Measurements from ENCODE around the gene SQSTM1.

Gene SQSTM1

DNA sequence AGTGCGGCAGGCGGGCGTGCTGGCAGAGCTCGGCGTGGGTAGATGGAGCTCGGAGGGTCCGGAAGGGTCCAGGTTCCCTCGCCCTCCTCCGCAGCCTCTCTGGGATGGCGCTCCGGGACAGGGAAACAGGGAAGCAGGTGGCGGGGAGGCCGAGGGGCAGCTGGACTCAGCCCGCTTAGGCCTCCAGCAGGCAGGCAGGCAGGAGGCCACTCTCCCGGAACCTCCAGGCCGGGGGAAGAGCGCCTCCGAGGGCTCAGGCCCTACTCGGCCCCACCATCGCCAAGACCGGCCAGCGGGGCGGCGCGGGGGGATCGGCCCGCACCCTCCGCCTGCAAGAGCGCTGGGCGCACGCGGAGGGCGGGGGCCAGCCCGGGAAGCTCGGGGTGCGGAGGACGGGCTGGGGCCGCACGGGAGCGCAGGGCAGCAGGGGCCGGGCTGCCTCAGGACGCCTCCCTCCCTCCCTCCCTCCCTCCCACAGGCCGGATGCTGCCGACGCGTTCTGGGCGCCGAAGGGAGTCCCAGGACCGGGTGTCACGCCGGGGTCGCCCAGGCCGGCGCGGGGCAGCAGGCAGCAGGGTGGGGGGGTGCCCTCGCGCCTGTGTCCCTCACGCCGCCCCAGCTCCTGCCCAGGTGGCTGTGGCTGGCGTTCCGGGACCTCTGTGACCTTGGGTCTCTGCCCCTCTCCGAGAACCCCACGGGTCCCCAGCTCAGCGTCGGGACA is 15.0 kb upstream of the SQSTM1 start:
- peaks cover 11% of the 10 kb centered on the region for H3K79me1 ChIP-seq (replicated peaks; ENCODE audit: low read length, poor library complexity, severe bottlenecking)
- peak overlapping the region; percentile 57 for H4K8ac ChIP-seq (ENCODE audit: low read length)
- H2BK120ac ChIP-seq (ENCODE audit: low read depth, low read length): peak overlapping the region; percentile 99
- peak overlapping the region; percentile 76 for H4K91ac ChIP-seq (ENCODE audit: low read length)
- H3K27ac ChIP-seq (ENCODE audit: low read length, poor library complexity, severe bottlenecking): peak overlapping the region; percentile 13
- no peaks in the 10 kb centered on the region for H3K9me3 ChIP-seq (ENCODE audit: control insufficient read depth, low read length)
- WGBS: 8% methylated on average over 43 of the region's 65 CpGs
- no peak overlapping the region for H2AFZ ChIP-seq (ENCODE audit: low read depth, low read length)
- H2BK15ac ChIP-seq (ENCODE audit: low read depth, poor library complexity, severe bottlenecking): peak overlapping the region; percentile 86
- DNase-seq: peak; percentile 42
- peak overlapping the region; percentile 77 to 96 for H3K4ac ChIP-seq (ENCODE audit: low read depth in 1 of 2, low read length in 2 of 2)
- H2AK5ac ChIP-seq (ENCODE audit: low read length, severe bottlenecking): no peak overlapping the region
- H3K27me3 ChIP-seq (ENCODE audit: control insufficient read depth in 1 of 2, insufficient read depth in 1 of 2, low read length in 2 of 2): no peaks in the 10 kb centered on the region
- H3K9ac ChIP-seq (ENCODE audit: low read length): peak overlapping the region; percentile 87
- peak overlapping the region; percentile 84 for H2BK5ac ChIP-seq (ENCODE audit: low read depth, low read length, poor library complexity, severe bottlenecking)
- peak overlapping the region; percentile 84 to 98 for H3K4me3 ChIP-seq (ENCODE audit: insufficient read depth in 1 of 2, low read depth in 1 of 2, low read length in 2 of 2)
- peak overlapping the region; percentile 55 to 85 for H2BK12ac ChIP-seq (ENCODE audit: low read length in 2 of 2)
- peak overlapping the region; percentile 92 to 98 for H3K18ac ChIP-seq (ENCODE audit: low read depth in 1 of 2, low read length in 2 of 2)
- no peak overlapping the region for H3K23ac ChIP-seq (ENCODE audit: low read length in 2 of 2)
- peaks cover 45% of the 10 kb centered on the region for H3K4me1 ChIP-seq (ENCODE audit: control insufficient read depth, insufficient read depth, low read depth, low read length)
- H3K4me2 ChIP-seq (ENCODE audit: low read length, poor library complexity, severe bottlenecking): peak overlapping the region; percentile 93
- H3K14ac ChIP-seq (ENCODE audit: low read length in 2 of 2): peak overlapping the region; percentile 92 to 97
- peaks cover 11 to 37% of the 10 kb centered on the region in 2 experiments for H3K36me3 ChIP-seq (ENCODE audit: control insufficient read depth in 1 of 2, insufficient read depth in 2 of 2, low read depth in 1 of 2, low read length in 2 of 2)

DNA sequence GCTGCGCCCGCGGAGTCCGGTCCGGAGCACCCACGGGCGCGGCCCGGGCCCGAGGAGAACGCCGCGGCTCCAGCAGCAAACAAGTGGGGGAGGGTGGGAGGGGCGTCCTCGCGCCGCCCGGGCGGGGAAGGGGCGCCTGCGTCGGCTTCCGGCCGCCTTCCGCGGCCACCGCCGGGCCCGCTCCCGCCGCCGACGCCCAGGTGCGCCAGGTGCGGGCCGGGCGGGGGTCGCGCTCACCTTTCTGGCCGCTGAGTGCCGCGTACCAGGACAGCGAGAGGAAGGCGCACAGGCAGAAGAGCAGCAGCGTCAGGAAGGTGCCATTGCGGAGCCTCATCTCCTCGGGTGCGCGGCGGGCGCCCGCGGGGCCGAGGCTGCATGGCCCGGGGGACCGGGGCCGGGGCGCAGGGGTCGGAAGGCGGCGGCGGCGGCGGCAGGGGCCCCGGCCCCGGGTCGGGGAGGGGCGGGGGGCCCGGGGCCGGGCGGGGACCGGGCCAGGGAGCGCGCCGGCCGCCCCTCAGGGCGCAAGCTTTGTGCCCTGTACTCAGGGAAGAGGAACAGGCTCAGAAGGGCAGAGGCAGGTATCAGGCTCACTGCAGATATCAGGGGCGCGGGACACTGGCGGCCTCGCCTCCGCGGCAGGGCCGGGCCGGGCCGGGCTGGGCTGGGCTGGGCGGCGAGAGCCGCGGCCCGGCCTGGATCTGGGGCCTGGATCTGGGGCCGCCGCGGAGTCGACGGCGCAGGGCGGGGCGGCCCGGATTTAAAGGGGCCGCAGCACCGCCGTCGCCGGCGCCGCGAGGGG is 14.3 kb upstream of the SQSTM1 start, which contains the start of gene MGAT4B:
Gene MGAT4B, minus strand, starts transcription at position 617 of the 799 bp plus-strand sequence. Its CDS starts 283 bp downstream, at position 334.
- peaks cover 5 to 36% of the 10 kb centered on the region in 2 experiments for H3K36me3 ChIP-seq (ENCODE audit: control insufficient read depth in 1 of 2, insufficient read depth in 2 of 2, low read depth in 1 of 2, low read length in 2 of 2)
- H3K18ac ChIP-seq (ENCODE audit: low read depth in 1 of 2, low read length in 2 of 2): peak within 1 kb of the TSS; percentile 99 to 100
- H2BK15ac ChIP-seq (ENCODE audit: low read depth, poor library complexity, severe bottlenecking): peak within 1 kb of the TSS; percentile 93
- no peaks in the 10 kb centered on the region for H3K9me3 ChIP-seq (ENCODE audit: control insufficient read depth, low read length)
- no peak within 1 kb of the TSS for H2AK5ac ChIP-seq (ENCODE audit: low read length, severe bottlenecking)
- H3K4me2 ChIP-seq (ENCODE audit: low read length, poor library complexity, severe bottlenecking): peak within 1 kb of the TSS; percentile 93
- peak within 1 kb of the TSS; percentile 92 to 100 for H3K14ac ChIP-seq (ENCODE audit: low read length in 2 of 2)
- peak within 1 kb of the TSS in 1 of 2 experiments; percentile 85 for H2BK12ac ChIP-seq (ENCODE audit: low read length in 2 of 2)
- peak within 1 kb of the TSS; percentile 94 for H3K27ac ChIP-seq (ENCODE audit: low read length, poor library complexity, severe bottlenecking)
- peak within 1 kb of the TSS; percentile 99 for H2BK120ac ChIP-seq (ENCODE audit: low read depth, low read length)
- H2BK5ac ChIP-seq (ENCODE audit: low read depth, low read length, poor library complexity, severe bottlenecking): peak within 1 kb of the TSS; percentile 87
- peaks cover 9% of the 10 kb centered on the region for H3K79me1 ChIP-seq (replicated peaks; ENCODE audit: low read length, poor library complexity, severe bottlenecking)
- WGBS: under 1% methylated on average over 57 of the region's 108 CpGs
- peak within 1 kb of the TSS in 1 of 2 experiments; percentile 99 for H3K23ac ChIP-seq (ENCODE audit: low read length in 2 of 2)
- peak within 1 kb of the TSS; percentile 95 for H4K91ac ChIP-seq (ENCODE audit: low read length)
- peak; percentile 70 for DNase-seq
- peaks cover 45% of the 10 kb centered on the region for H3K4me1 ChIP-seq (ENCODE audit: control insufficient read depth, insufficient read depth, low read depth, low read length)
- H2AFZ ChIP-seq (ENCODE audit: low read depth, low read length): peak within 1 kb of the TSS; percentile 3
- H4K8ac ChIP-seq (ENCODE audit: low read length): peak within 1 kb of the TSS; percentile 81
- peak within 1 kb of the TSS; percentile 89 to 98 for H3K4ac ChIP-seq (ENCODE audit: low read depth in 1 of 2, low read length in 2 of 2)
- H3K4me3 ChIP-seq (ENCODE audit: insufficient read depth in 1 of 2, low read depth in 1 of 2, low read length in 2 of 2): peak within 1 kb of the TSS; percentile 84 to 98
- H3K9ac ChIP-seq (ENCODE audit: low read length): peak within 1 kb of the TSS; percentile 87
- H3K27me3 ChIP-seq (ENCODE audit: control insufficient read depth in 1 of 2, insufficient read depth in 1 of 2, low read length in 2 of 2): no peaks in the 10 kb centered on the region

DNA sequence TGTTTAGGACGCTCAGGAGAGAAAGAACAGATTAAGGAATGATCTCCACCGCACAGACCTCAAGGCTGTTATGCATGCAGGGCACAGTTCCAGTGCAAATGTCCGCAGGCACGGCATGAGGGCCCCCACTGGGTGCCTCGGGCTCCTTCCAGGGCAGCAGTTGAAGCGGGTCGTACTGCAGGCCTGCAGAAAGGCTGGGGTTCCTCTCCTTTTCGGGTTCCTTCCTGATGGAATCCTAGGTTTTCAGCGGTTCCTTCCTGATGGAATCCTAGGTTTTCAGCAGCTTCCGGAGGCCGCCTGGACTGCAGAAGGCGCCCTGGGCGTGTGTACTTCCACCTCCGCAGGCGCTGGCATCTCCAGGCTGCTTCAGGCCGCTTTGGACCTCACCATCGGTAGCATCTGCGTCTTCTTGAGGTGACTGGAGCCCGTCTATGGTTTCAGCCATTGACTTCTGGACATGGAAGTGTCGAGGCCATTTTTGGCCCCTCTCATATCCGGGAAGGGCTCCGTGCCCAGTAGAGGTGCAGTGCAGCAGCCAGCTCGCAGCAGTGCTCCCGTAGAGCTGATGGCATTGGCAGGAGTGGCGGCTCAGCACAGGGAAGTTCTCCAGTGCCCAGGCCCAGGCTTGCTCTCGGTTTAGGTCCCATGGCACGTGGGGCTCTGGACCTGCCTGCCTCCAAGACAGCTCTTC is 8.4 kb upstream of the SQSTM1 start:
- Histone ChIP-seq H3K14ac (ENCODE audit: low read length in 2 of 2) (no peak overlapping the region), H3K9ac (ENCODE audit: low read length) (no peak overlapping the region), H3K4ac (ENCODE audit: low read depth in 1 of 2, low read length in 2 of 2) (no peak overlapping the region)

More for the DNA sequence above, 8.4 kb upstream of the SQSTM1 start:
- Histone ChIP-seq H2BK12ac (ENCODE audit: low read length in 2 of 2) (no peak overlapping the region), H2AFZ (ENCODE audit: low read depth, low read length) (no peak overlapping the region), H2AK5ac (ENCODE audit: low read length, severe bottlenecking) (no peak overlapping the region), H3K4me1 (ENCODE audit: control insufficient read depth, insufficient read depth, low read depth, low read length) (peaks cover 15% of the 10 kb centered on the region), H3K23ac (ENCODE audit: low read length in 2 of 2) (no peak overlapping the region), H3K27ac (ENCODE audit: low read length, poor library complexity, severe bottlenecking) (no peak overlapping the region), H4K8ac (ENCODE audit: low read length) (no peak overlapping the region), H3K27me3 (ENCODE audit: control insufficient read depth in 1 of 2, insufficient read depth in 1 of 2, low read length in 2 of 2) (no peaks in the 10 kb centered on the region), H2BK5ac (ENCODE audit: low read depth, low read length, poor library complexity, severe bottlenecking) (no peak overlapping the region), H2BK120ac (ENCODE audit: low read depth, low read length) (no peak overlapping the region), H3K79me1 (replicated peaks; ENCODE audit: low read length, poor library complexity, severe bottlenecking) (peaks cover 27% of the 10 kb centered on the region), H2BK15ac (ENCODE audit: low read depth, poor library complexity, severe bottlenecking) (no peak overlapping the region), H3K36me3 (ENCODE audit: control insufficient read depth in 1 of 2, insufficient read depth in 2 of 2, low read depth in 1 of 2, low read length in 2 of 2) (peaks cover 31 to 33% of the 10 kb centered on the region in 2 experiments), H3K18ac (ENCODE audit: low read depth in 1 of 2, low read length in 2 of 2) (no peak overlapping the region), H3K4me2 (ENCODE audit: low read length, poor library complexity, severe bottlenecking) (no peak overlapping the region), H4K91ac (ENCODE audit: low read length) (no peak overlapping the region), H3K4me3 (ENCODE audit: insufficient read depth in 1 of 2, low read depth in 1 of 2, low read length in 2 of 2) (no peak overlapping the region), H3K9me3 (ENCODE audit: control insufficient read depth, low read length) (no peaks in the 10 kb centered on the region)
- DNase-seq: no peak
- 94% methylated on average over 27 of the region's 27 CpGs for WGBS
